ENCODE results near the gene CMC4. TPM values are rescaled to one million over a fixed set of nuclear protein-coding genes. Genes with fewer than 3 reads are reported as not detected.

The CMC4 gene
- total RNA-seq, 1 donor from 2014 or later, result 14.6 TPM

- peak overlapping the region; percentile 88 for H3K4me3 Mint-ChIP-seq
- H3K27me3 ChIP-seq, result no peaks in the 10 kb centered on the region
- no peak for DNase-seq (ENCODE audit: low spot score)
- H3K27ac Mint-ChIP-seq, result peak overlapping the region; percentile 87
- peaks cover 12% of the 10 kb centered on the region for H3F3A ChIP-seq (ENCODE audit: low read depth)
- peak overlapping the region; percentile 77 for H2AFZ ChIP-seq (replicated peaks)
- TF ChIP-seq CTCF (IDR thresholded peaks at IDR 0.05) (no peak), EZH2phosphoT487 (IDR thresholded peaks at IDR 0.05) (no peak), EZH2 (IDR thresholded peaks at IDR 0.05) (no peak)
- H3K79me2 ChIP-seq (ENCODE audit: low read depth), result peaks cover 9% of the 10 kb centered on the region
- peaks cover 6% of the 10 kb centered on the region for H3K4me1 ChIP-seq
- peaks cover 8% of the 10 kb centered on the region for H3K27me3 Mint-ChIP-seq (ENCODE audit: insufficient read depth, low read depth)
- H3K9me3 Mint-ChIP-seq, result peaks cover 9% of the 10 kb centered on the region
- peaks cover 3% of the 10 kb centered on the region for H3K4me1 Mint-ChIP-seq
- H3K36me3 ChIP-seq, result no peaks in the 10 kb centered on the region
- H3K27ac ChIP-seq, result peak overlapping the region; percentile 90
- H3K4me2 ChIP-seq, result peak overlapping the region; percentile 87
- H3K4me3 ChIP-seq, result peak overlapping the region; percentile 75
- H3K9me3 ChIP-seq (ENCODE audit: low read depth), result peaks cover 2% of the 10 kb centered on the region
- peak overlapping the region; percentile 79 for H3K9ac ChIP-seq
- no peaks in the 10 kb centered on the region for H4K20me1 ChIP-seq (ENCODE audit: low read depth)
- H3K36me3 Mint-ChIP-seq, result peaks cover 2% of the 10 kb centered on the region
These were observed 43.3 kb downstream of the CMC4 start for GRCh38 chrX:155027509-155028066.

GRCh38 chrX:155026727-155027508 is 44.0 kb downstream of the CMC4 start, which contains the start of gene FUNDC2:
TSS of gene FUNDC2 (plus strand) at chrX:155026844. CDS start at chrX:155026939, 95 bp downstream.
- H3K4me1 ChIP-seq, result peaks cover 6% of the 10 kb centered on the region
- peaks cover 2% of the 10 kb centered on the region for H3K36me3 Mint-ChIP-seq
- H3K36me3 ChIP-seq, result no peaks in the 10 kb centered on the region
- H3K27me3 ChIP-seq, result no peaks in the 10 kb centered on the region
- peak within 1 kb of the TSS; percentile 90 for H3K27ac ChIP-seq
- peaks cover 8% of the 10 kb centered on the region for H3K27me3 Mint-ChIP-seq (ENCODE audit: insufficient read depth, low read depth)
- peaks cover 3% of the 10 kb centered on the region for H3K4me1 Mint-ChIP-seq
- H3K9ac ChIP-seq, result peak within 1 kb of the TSS; percentile 79
- DNase-seq (ENCODE audit: low spot score), result peak; percentile 93
- peak within 1 kb of the TSS; percentile 77 for H2AFZ ChIP-seq (replicated peaks)
- no peak for TF ChIP-seq EZH2phosphoT487 (IDR thresholded peaks at IDR 0.05)
- TF ChIP-seq EZH2 (IDR thresholded peaks at IDR 0.05), result no peak
- no peak for TF ChIP-seq CTCF (IDR thresholded peaks at IDR 0.05)
- H3F3A ChIP-seq (ENCODE audit: low read depth), result peaks cover 12% of the 10 kb centered on the region
- H4K20me1 ChIP-seq (ENCODE audit: low read depth), result no peaks in the 10 kb centered on the region
- H3K9me3 ChIP-seq (ENCODE audit: low read depth), result no peaks in the 10 kb centered on the region
- H3K27ac Mint-ChIP-seq, result peak within 1 kb of the TSS; percentile 87
- H3K9me3 Mint-ChIP-seq, result peaks cover 9% of the 10 kb centered on the region
- H3K4me3 Mint-ChIP-seq, result peak within 1 kb of the TSS; percentile 89
- H3K4me2 ChIP-seq, result peak within 1 kb of the TSS; percentile 87
- H3K79me2 ChIP-seq (ENCODE audit: low read depth), result peaks cover 9% of the 10 kb centered on the region
- H3K4me3 ChIP-seq, result peak within 1 kb of the TSS; percentile 75

GRCh38 chrX:155026420-155026726 is 44.6 kb downstream of the CMC4 start:
- peaks cover 9% of the 10 kb centered on the region for H3K79me2 ChIP-seq (ENCODE audit: low read depth)
- peak overlapping the region; percentile 87 for H3K4me2 ChIP-seq
- H3K27me3 Mint-ChIP-seq (ENCODE audit: insufficient read depth, low read depth), result peaks cover 8% of the 10 kb centered on the region
- H3K9ac ChIP-seq, result no peak overlapping the region
- no peak overlapping the region for H2AFZ ChIP-seq (replicated peaks)
- H3K9me3 Mint-ChIP-seq, result peaks cover 6% of the 10 kb centered on the region
- no peaks in the 10 kb centered on the region for H3K27me3 ChIP-seq
- DNase-seq (ENCODE audit: low spot score), result no peak
- TF ChIP-seq CTCF (IDR thresholded peaks at IDR 0.05), result no peak
- no peak for TF ChIP-seq EZH2 (IDR thresholded peaks at IDR 0.05)
- no peak for TF ChIP-seq EZH2phosphoT487 (IDR thresholded peaks at IDR 0.05)
- H3K27ac Mint-ChIP-seq, result peak overlapping the region; percentile 66
- no peaks in the 10 kb centered on the region for H3K36me3 ChIP-seq
- peak overlapping the region; percentile 90 for H3K27ac ChIP-seq
- H3K4me3 Mint-ChIP-seq, result peak overlapping the region; percentile 89
- H3K4me1 Mint-ChIP-seq, result peaks cover 3% of the 10 kb centered on the region
- H3K4me3 ChIP-seq, result peak overlapping the region; percentile 75
- H3K36me3 Mint-ChIP-seq, result no peaks in the 10 kb centered on the region
- H3K9me3 ChIP-seq (ENCODE audit: low read depth), result no peaks in the 10 kb centered on the region
- H4K20me1 ChIP-seq (ENCODE audit: low read depth), result no peaks in the 10 kb centered on the region
- peaks cover 12% of the 10 kb centered on the region for H3F3A ChIP-seq (ENCODE audit: low read depth)
- H3K4me1 ChIP-seq, result peaks cover 6% of the 10 kb centered on the region
